ENCODE measurements around the gene NAA10.

The NAA10 gene

GRCh38 chrX:153926858-153927671 is 7.8 kb downstream of the NAA10 start:
- DNase-seq = peak; percentile 34

- DNase-seq = no peak
Measured at GRCh38 chrX:153926552-153926857, 8.3 kb downstream of the NAA10 start.

GRCh38 chrX:153925739-153926551 is 8.9 kb downstream of the NAA10 start, which contains the start of gene ARHGAP4:
ARHGAP4 (minus strand) TSS chrX:153926264; CDS start chrX:153926202, 62 bp downstream.
- DNase-seq = no peak

GRCh38 chrX:153925387-153925738 is 9.5 kb downstream of the NAA10 start:
- no peak for DNase-seq

GRCh38 chrX:153924149-153924861 is 10.5 kb downstream of the NAA10 start:
- peak; percentile 61 for DNase-seq

GRCh38 chrX:153922932-153923857 is 11.6 kb downstream of the NAA10 start:
- DNase-seq = peak; percentile 54

GRCh38 chrX:153921511-153922446 is 13.1 kb downstream of the NAA10 start:
- DNase-seq = no peak

GRCh38 chrX:153921070-153921469 is 13.8 kb downstream of the NAA10 start:
- no peak for DNase-seq

- no peak for DNase-seq
Measured at GRCh38 chrX:153920546-153920945, 14.3 kb downstream of the NAA10 start.

GRCh38 chrX:153919281-153919680 is 15.6 kb downstream of the NAA10 start:
- no peak for DNase-seq

- DNase-seq = no peak
Measured at GRCh38 chrX:153917869-153918268, 17.0 kb downstream of the NAA10 start.

GRCh38 chrX:153913701-153914100 is 21.1 kb downstream of the NAA10 start:
- no peak for DNase-seq

GRCh38 chrX:153913211-153913610 is 21.6 kb downstream of the NAA10 start:
- no peak for DNase-seq

- DNase-seq = no peak
Measured at GRCh38 chrX:153911798-153912197, 23.0 kb downstream of the NAA10 start.

- DNase-seq = no peak
Measured at GRCh38 chrX:153910446-153910845, 24.4 kb downstream of the NAA10 start.

GRCh38 chrX:153909980-153910360 is 24.9 kb downstream of the NAA10 start:
- DNase-seq = no peak

- no peak for DNase-seq
Measured at GRCh38 chrX:153909024-153909979, 25.5 kb downstream of the NAA10 start.

- DNase-seq = no peak
Measured at GRCh38 chrX:153908219-153908860, 26.5 kb downstream of the NAA10 start.

GRCh38 chrX:153907456-153907855 is 27.4 kb downstream of the NAA10 start:
- no peak for DNase-seq
